ENCODE data around the gene IL36A.

The IL36A gene

DNA sequence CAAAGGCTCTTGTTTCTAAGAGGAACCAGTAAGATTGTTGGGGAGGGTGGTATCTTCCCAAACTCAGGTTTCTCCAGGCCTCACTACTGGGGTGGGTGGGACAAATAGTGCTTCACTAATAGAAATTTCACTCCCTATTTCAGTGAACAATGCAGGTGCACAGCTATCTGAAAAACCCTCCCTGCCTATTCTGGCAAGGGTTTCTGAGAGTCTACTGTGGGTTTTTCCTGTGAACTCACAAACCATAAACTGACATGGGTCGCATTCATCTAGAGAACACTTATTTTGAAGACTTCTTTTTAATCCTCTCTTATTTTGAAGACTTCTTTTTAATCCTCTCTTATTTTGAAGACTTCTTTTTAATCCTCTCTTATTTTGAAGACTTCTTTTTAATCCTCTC lies 4.4 kb downstream of the IL36A start:
- DNase-seq: no peak

DNA sequence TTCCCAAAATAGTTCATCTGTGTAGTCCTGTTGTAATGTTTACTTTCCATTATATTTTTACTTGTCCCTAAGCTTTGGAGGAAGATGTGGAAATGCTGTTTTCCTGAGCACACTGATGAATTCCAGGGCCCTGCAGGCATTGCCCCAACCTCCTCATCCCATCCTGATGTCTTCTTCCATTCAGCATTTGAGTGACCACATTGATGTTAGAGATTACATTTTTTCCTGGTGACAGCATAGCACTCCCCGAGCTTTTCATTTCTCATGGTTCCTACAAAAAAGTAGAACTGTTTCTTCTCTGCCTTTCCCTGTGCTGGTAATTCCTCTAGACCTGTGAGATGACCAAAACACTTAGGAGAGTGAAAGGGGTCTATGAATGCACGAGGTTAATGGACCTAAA lies 4.8 kb downstream of the IL36A start:
- DNase-seq: no peak

DNA sequence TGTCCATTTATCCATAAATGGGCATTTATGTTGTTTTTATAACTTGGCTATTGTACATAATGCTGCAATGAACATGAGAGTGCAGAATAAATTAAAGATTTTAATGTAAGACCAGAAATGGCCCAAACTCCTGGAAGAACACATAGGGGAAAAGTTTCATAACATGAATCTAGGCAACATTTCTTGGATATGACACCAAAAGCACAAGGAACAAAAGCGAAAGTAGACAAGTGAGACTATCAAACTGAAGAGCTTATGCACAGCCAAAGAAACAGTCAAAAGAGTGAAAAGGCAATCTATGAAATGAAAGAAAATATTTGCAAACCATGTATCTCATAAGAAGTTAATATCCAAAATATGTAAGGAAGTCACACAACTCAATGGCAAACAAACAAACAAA lies 5.8 kb downstream of the IL36A start:
- DNase-seq: no peak

DNA sequence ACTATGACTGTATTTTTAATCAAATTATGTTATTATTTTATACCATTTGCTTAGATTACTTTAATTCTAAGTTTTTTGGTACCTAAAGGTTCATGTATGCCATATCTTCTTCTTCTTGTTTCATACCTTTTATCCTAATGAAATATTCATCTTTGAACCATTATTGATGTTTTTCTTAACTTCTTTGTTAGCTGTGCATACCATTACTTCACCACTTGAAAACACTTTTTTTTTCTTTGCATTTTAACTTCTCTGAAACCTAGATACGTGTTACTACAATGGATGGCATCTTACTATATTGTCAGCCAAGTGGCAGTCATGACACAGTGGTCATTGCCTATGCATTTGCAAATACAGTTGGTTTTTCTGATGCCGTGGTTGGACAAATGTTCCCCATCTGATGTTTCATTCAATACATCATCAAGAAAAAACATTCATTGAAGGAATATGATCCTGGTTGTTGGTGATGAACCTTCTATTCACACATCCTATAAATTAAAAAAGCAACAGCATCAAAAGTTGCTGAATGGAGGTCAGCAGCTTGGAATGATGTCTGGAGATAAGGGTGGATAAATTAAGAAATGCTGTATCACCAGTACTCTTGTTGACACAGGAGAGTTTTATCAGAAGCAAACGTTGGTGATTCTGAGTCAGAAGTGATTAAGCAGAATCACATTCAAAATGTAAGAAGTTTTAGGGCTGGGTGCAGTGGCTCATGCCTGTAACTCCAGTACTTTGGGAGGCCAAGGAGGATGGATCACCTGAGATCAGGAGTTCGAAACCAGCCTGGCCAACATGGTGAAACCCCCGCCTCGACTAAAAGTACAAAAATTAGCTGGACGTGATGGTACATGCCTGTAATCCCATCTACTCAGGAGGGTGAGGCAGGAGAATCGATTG lies 7.4 kb downstream of the IL36A start:
- no peak for DNase-seq

DNA sequence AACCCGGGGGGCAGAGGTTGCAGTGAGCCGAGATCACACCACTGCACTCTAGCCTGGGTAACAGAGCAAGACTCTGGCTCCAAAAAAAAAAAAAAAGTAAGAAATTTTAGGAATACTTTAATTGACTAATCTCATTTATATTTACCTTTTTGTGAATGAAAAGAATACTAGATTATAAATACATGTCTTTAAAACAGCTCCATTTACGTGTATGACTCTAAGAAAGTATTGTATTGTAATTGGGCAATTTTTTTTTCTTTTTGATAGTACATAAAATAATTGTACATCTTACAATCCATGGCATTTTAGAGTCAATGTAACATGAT lies 8.0 kb downstream of the IL36A start:
- DNase-seq: no peak

DNA sequence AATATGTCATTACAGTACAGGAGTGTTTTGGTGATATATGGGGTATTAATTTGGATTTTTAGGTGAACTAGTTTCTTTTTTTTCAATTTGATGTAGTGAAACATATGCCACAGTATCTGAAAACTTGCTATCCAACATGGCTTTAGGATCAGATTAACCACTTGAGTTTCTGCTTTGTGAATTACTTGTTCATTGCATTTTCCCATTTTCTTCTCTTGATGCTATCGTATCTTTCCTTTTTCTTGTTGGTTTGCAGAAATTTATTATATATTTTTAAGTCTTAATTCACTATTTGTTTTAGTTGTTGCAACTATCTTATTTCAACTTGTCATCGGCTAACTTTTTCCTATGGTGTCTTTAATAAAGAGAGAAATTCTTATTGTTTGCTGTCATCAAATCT lies 8.8 kb downstream of the IL36A start:
- no peak for DNase-seq

DNA sequence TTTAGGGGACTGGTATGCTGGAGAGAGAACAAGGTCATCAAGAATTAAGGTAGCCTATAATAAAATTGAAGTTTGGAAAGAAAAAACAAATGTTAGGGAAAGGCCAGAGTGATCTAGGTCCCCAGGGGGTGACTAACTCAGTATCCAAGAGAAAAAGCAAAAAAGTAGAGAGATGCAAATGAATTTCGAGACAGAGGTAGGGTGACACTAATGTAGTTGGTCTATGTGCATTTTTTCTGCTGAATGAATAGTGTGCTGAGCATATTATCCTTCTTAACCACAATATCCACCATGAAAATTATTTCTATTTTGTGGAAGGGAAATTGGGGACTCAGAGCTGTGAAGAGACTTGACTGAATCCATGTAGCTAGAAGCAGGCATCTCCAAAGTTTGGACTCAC lies 9.8 kb downstream of the IL36A start:
- no peak for DNase-seq

DNA sequence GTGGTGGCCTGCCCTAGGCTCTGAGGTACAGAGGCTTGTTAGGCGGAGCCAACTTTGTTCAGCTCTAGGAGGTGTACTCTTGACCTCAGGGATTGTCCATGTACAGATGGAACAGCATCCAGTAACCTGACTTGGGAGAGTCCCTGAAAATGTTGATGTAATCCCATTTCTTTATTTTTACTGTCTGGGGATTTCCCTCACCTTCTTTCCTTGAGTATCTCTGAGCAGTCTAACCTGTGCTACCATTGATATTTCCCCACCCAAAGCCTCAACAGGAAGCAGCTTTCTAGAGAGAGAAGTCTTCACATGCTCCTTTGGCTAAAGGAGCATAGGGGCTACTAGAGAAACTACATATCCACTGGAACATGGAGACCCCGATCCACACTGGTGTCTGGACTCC lies 10.4 kb downstream of the IL36A start:
- no peak for DNase-seq

DNA sequence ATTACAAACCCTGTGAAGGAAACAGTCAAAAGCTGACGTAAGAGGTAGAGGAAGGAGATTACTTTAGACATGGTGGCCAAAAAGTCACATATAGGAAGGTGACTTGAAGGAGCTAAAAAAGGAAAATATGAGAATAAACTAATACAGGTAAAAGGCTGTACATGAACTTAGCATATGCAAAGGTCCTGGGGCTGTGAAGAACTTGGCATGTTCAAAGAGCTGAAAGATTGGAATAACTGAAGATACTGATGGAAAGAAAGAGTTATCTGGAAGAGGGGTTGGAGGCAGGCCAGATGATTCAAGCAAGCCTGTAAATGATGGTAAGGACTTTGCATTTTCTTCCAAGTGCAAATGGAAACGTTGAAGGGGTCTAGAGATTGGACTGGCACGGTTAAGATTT lies 13.2 kb downstream of the IL36A start:
- DNase-seq: no peak

DNA sequence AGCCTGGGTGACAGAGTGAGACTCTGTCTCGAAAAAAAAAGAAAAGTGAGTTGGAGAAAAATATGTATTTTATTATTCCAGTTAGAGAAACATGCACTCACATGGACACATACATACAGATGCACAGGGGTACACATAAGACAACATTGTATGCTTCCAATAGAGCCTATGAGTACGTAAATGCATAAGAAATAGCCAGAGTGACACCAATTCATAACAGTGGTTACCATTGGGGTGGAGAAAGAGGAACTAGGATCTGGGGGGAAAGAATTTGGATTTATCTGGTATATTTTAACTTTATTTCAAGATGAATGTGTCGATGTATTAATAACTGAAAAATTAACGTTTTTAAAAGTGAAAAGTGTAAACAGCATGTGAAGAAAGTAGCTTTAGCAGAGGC lies 16.1 kb downstream of the IL36A start:
- no peak for DNase-seq

DNA sequence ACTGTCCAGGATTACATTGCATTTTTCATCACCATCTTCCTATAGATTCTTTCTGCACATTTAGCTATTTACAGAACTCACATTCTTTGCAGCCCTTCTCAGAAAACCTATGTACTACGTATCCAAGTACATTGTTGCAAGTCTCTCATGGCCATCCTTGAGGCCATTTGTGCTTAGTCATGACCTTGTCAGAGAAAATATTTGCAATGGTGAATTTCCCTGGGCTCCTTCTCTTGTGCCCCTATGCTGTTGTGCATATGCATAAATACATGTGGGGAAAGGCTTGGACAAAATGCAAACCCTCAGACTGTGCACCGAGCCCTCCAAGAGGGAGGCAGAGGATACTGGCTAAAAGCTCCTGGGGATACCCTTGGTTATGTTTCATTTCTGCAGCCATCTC lies 19.5 kb downstream of the IL36A start:
- no peak for DNase-seq

DNA sequence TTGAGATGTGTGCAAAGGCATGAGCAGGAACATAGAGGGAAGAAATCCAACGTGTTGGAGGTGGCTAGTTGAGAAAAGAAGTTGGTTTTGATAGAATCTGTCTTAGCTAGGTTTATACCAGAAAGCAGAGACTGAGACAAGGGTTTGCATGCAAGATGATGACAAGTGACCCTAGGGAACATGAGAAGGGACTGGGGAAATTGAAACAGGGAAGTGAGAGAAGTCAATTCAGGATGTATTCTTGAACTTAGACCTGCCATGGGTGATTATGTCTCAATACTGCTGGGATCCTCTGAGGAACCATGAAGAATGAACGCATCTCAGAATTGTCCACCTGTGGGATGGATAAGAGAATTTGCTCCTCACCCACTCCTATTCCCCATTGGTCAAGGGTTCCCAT lies 20.5 kb downstream of the IL36A start:
- DNase-seq: no peak

DNA sequence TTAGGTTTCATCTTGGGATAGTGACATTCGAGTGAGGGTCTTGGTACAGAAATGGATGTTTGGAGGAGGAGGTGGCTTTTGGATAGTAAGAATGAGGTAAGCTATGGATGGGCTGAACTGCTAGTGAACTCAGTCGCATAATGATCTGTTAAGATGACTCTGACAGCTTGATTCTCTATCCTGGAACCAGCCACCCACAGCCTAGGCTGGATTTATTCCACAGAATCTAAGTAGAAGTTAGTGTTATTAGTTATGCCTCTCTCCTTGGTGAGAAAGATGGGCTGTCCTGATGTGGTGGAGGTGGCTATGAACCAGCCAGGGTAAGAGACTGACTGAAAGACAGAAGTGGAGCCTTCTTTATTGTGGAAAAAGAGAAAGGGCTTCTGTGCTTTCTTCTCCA lies 22.4 kb downstream of the IL36A start:
- no peak for DNase-seq

DNA sequence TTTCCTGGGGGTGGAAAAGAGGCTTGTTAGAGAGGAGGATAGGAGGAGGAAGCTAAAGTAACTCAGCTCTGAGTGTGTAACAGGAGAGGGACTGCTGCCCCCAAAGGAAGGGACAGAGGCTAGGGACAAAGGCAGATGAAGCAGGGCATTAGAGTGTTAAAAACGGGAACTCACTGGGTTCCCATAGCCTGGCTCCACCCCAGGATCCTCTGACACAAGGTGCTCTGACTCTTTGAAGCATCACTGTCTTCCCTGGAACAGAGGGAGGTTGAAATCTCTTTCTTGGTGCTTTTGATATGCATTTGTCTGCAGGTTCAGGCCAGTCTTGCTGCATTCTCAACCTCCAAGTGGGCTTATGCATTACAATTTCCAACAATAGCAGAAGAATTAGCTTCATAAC lies 22.9 kb downstream of the IL36A start:
- no peak for DNase-seq

DNA sequence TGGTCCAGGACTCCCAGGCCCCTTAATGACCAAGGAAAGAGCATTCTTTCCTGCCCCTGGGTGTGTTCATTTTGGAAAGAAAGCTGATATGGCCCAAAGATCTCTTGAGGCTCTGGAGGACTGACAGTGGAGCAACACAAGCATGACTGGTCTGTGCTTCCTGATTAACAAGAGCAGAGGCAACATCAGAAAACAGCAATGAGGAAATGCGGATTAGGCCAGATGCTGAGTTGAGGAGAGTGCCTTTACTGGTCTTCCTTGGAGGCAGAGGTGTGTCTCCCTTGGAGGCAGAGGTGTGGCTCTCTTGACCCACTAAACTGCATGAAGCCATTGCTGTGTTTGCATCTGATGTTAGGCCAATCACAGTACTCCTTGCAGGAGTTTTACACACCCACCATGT lies 27.5 kb downstream of the IL36A start:
- no peak for DNase-seq

DNA sequence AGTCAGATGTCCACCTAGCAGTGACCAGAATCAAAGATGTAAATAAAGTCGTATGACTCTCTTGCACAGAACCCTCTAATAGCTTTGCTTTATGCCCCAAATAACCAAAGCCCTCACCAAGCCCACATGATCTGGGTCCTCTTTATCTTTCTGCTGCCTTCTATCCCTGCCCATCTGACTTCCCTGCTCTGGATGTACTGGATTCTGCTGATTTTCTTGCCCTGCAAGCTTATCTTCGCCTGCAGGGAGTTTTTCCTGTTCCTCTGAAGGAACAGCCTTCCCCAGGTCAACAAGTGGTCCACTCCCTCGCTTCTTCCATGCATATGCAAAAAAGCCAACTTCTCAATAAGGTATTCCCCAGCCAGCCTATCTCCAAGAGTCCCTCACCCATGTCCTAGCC lies 28.8 kb downstream of the IL36A start:
- no peak for DNase-seq

DNA sequence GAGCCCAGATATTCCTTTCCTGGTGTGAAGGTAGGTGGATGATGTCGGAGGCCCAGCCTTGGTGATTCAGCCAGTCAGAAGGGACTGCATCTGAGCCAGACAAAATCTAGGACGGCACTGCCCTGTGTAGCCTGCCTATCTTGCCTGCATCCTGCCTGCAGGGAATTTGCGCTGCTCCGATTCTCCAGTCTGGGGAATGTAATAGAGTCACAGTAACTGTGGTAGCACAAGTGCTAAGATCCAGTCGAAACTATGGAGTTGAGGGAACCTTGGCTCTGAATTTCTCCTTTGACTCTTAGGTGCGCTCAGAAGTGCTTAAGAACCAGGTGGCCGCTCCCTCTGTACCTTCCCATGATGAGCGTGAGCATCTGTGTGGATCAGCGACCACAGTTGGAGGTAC lies 31.5 kb downstream of the IL36A start:
- DNase-seq: no peak

DNA sequence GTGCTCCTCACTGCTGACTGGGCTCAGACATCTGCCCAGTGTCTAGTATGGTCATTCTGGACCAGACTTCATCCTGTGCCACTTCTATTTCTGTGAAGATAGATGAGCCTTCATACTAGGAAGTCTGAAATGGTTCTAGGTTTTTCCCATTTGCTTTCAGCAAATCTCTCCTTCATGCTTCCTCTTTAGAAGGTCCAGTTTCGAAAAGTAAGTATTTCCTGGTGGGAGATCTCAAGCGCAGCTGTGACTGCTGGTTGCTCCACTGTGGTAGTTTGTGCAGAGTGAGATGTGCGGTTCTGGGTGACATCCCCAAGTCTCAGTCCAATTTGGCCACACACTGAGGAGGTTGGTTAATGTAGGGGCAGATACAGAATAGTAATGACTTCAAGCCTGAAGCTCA lies 33.0 kb downstream of the IL36A start:
- no peak for DNase-seq

DNA sequence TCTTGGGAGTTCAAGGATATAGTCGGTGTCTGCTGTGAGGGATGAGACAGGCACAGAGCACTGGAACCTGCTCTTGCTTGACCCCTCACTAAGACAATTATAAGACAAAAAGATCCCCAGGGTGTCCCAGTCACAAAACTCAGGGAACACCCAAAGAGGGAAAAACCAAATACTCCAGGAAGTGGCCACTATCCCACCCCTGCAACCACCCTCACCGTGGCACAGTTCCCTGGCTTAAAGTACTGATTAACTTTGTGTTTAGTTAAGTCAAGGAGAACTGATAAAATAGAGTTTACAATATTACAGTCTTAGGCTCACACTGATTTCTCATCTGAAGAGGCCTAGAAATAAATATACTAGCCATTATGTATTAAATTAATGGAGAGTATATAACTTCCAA lies 33.9 kb downstream of the IL36A start:
- no peak for DNase-seq

DNA sequence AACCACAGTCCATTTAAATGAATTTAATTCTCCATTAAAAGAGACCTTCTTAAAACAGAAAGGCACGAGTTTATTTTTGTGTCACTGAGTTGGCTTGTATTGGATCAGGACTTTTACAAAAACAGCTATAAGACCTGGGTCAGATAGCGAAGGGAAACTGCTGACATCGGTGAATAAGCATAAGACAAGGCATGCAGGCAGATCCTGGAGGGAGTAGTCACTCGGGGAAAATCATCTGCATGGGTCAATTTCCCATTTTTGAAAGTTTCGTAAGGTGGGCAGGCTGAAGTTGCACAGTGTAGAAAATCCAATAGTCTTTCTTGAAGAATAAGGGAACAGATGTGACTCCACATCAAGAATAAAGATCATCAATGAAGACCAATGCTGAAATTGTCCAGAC lies 34.5 kb downstream of the IL36A start:
- DNase-seq: no peak

DNA sequence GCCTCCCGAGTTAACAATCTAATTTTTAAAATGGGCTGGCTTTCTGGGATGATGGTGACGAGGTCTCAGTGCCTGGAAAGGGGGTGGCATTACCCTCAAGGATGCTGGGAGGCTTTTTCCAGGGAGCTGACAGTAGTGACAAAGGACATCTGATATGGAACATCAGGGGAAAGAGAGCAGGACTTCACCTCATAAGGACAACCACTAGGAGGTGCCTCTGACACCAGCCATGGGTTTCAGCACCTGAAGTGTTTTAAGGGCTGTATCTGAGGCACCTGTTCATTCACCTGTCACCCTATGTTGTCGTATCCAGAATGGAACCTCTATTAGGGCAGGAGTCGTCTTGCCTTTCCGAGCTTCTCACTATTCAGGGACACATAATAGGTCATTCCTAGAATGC lies 36.6 kb downstream of the IL36A start:
- DNase-seq: no peak

DNA sequence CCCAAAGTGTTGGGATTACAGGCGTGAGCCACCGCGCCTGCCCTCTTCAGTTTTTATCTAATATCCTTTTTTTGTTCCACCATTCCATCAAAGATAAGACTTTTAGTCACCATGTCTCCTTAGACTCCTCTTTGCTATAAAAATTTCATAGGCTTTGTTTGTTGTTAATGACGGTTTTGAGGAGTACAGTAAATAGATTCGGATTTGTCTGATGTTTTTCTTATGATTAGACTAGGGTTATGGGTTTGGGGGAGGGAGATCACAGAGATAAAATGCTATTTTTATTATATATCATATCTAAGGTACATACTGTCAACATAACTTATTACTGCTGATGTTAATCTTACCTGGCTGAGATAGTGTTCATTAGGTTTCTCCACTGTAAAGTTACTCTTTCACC lies 41.2 kb downstream of the IL36A start:
- no peak for DNase-seq

DNA sequence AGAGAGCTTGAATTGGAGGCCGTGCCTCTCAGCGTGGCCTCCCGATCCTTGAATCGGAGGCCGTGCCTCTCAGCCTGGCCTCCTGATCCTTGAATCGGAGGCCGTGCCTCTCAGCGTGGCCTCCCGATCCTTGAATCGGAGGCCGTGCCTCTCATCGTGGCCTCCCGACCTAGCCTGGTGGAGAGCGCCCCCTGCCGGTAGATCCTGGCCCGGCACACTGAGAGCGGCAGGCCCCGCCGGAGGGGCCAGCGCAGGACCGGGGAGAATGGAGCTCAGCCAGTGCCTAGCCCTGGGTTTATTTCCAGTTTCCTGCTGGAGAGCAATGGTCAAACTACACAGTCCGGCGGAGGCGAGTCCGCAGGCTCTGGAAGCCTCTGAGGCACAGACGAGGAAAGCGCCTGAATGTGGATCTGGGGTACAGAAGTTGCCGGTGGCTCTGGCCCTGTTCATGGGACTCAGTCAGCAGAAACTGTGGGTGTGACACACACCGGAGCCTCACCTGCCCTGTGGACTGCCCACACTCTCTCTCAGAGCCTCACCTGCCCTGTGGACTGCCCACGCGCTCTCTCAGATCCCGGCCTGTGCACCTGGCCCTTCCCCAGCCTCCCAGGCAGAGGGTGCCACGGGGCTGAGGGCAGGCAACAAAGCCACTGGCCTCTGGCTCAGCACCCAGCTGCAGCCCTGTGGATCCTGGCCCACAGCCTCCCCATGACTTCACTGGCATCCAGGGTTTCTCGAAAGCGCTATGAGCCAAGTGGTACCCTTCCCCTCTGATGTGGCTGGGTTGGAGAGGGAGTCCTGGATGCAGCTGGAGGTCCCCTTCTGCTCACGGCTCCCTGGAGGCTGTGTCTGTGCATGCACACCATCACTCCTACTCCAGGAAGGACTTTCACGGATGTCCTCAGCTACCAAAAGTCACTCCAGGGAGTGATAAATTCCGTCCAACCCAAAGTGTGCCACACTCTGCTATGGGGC lies 45.9 kb downstream of the IL36A start:
- no peak for DNase-seq

DNA sequence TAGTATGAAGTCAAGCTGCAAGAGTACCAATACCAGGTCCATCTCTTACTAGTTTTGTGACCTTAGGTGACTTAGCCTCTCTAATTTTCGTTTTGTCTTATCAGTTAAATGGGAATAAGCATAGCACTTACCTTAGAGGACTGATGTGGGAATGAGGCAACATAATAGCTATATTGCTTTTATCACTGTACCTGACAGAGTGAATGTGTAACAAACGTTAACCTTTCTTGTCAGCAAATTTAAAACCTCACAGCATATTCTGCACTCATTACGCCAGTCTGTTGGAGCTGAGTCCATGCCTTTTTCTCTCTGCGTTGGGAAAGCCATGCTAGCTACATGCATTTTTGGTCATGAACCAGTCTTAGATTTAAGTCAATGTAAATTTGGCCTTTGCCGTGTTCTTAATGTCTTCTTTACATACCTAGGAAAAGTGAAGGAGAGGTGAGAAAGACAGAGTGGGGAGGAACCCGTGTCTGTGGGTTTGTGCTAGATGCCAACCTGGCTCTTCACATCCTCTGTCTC lies 47.2 kb downstream of the IL36A start, which contains the start of gene IL36B:
IL36B (minus strand) TSS at position 472 of the 522 bp plus-strand sequence.
- no peak for DNase-seq
